H1 (cell line): ENCODE results near the gene LHFPL2.

Source experiments
- TF ChIP-seq, protein P1 (sequence below): IDR thresholded peaks from 2 replicates; pipeline ENCODE4 v1.6.1; 2012; ENCODE audit warnings: inconsistent platforms
- TF ChIP-seq, protein P2 (sequence below): IDR thresholded peaks from 2 replicates; pipeline ENCODE4 v1.6.1; 2012; ENCODE audit warnings: inconsistent platforms

DNA sequence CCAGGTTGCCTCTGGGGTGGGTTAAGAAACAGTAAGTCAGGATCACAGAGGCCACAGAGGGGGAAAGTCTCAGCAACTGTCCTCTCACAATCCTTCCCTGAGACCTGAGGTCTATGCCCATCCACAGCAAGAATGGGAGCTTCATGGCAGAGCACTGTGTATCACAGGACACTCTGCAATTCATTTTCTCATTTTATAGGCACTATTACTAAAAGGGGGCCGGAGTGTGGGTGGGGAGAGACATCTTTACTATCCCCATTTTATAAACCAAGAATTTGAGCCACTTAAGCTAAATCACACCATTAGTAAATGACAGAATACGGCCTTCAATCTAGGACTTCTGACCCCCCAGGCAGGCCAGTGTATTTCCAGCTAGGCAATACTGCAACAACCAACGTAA lies 79.9 kb downstream of the LHFPL2 start:
- TF ChIP-seq, protein P1, sequence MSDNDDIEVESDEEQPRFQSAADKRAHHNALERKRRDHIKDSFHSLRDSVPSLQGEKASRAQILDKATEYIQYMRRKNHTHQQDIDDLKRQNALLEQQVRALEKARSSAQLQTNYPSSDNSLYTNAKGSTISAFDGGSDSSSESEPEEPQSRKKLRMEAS, result no peak
- TF ChIP-seq, protein P2, sequence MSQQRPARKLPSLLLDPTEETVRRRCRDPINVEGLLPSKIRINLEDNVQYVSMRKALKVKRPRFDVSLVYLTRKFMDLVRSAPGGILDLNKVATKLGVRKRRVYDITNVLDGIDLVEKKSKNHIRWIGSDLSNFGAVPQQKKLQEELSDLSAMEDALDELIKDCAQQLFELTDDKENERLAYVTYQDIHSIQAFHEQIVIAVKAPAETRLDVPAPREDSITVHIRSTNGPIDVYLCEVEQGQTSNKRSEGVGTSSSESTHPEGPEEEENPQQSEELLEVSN, result no peak
